Hematopoietic multipotent progenitor cell treated with erythropoietin and hydrocortisone succinate and interleukin-3 and kit ligand, for 15 days (in vitro differentiated cells): ENCODE measurements around the gene CYP20A1.
"Not testable (repeated sequence)": the region's sequence is repeated elsewhere in the genome, so short reads cannot be mapped to it uniquely, and the experiment has no call there.

ENCODE experiments used
- DNase-seq: peaks from one replicate; pipeline ENCODE4 v3.0.0-alpha.2; 2015; ENCODE audit warnings: low spot score

The CYP20A1 gene

DNA sequence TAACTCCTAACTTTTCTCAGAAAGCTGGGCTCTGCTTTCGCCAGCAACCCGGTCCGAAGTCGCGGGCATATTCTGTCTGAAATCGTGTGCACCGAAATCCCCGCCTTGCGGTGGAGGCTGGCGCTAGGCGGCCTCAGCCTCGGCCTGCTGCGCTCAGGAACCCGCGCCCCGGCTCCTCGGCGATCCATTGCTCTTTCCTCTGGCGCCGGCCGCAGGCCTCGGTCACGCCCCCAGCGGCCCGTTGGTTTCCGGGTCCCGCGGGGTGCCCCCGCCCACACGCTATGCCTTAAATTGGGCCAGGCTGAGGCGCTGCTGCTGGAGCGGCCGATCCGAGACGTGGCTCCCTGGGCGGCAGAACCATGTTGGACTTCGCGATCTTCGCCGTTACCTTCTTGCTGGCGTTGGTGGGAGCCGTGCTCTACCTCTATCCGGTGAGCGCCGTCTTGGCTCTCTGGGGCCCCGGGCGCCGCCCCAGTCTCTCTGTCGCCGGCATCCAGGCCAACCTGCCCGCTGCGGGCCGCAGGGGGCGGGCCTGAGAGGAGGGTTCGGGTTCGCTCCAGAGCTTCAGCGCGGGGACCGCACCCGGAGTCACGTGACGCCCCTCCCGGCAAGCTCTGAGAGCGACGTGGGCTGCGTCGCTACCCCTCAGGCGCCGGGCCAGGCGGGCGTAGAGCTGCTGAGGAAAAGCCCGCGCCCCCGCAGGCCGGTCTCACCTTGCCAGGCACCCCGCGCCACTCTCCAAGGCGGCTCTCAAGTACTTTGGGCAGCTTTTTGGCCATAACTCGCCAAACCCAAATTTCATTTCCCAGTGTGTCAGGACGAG is at the start of gene CYP20A1:
TSS of gene CYP20A1 (plus strand) at position 315 of the 823 bp plus-strand sequence. CDS start at position 360, 45 bp downstream.
- peak; percentile 95 for DNase-seq

GRCh38 chr2:203190547-203190946 is 48.3 kb upstream of the CYP20A1 start:
- DNase-seq: not testable (repeated sequence)

- not testable (repeated sequence) for DNase-seq
Observed at GRCh38 chr2:203191026-203191425, 47.8 kb upstream of the CYP20A1 start.

DNA sequence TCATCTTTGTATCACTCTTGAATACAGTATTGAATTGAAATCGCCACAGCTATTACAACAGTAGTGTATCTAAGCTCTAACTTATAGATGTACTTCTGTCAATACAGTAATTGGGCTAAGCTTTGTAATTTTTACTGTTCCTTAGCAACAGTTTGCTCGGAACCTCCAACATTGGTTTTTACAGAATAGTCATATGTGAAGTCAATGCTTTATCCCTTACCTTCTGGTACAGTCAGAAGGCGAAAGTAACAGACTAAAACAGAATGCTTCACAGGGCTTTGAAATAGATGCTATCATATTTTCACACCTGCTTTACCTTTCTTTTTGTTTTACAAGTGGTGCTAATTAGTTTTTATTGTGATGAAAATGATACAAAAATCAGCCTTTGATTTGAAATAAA is 46.9 kb upstream of the CYP20A1 start:
- DNase-seq: no peak

GRCh38 chr2:203195331-203196036 is 43.3 kb upstream of the CYP20A1 start:
- no peak for DNase-seq

- no peak for DNase-seq
Observed at GRCh38 chr2:203200866-203201265, 38.0 kb upstream of the CYP20A1 start.

DNA sequence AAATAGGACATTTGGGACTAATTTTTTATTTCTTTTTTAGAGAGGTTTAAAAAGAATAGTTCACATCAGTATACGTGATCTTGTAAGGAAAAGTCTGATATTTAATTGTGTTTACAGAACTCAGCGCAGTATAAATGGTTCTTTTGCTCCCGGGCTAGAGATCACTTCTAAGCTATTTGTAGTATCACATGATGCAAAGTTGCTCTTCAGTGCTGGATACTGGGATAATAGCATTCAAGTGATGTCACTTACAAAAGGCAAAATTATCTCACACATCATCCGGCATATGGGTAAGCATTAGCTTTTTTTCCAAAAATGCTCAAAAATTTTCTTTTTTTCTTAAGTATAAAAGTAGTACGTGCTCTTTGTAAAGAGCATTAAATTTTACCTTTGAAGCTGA is 37.4 kb upstream of the CYP20A1 start:
- DNase-seq: no peak

- DNase-seq: no peak
Observed at GRCh38 chr2:203209538-203209937, 29.3 kb upstream of the CYP20A1 start.

DNA sequence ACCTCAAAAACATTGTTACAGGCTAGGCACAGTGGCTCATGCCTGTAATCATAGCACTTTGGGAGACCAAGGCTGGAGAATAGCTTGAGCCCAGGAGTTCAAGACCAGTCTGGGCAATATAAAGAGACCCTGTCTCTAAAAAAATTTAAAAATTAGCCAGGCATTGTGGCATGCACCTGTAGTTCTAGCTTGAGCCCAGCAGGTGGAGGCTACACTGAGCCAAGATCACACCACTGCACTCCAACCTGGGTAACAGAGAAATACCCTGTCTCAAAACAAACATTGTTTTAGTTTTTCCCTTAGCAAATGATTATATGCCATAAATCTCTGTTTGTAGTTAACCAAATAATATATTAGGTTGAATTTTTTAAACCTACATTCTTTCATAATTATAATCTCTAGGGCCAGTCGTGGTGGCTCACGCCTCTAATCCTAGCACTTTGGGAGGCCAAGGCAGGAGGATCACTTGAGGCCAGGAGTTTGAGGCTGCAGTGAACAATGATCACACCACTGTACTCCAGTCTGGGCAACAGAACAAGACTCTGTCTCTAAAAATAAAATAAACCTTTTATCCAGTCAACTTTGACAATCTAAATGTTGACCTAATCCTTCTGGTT is 13.3 kb upstream of the CYP20A1 start:
- peak; percentile 41 for DNase-seq

DNA sequence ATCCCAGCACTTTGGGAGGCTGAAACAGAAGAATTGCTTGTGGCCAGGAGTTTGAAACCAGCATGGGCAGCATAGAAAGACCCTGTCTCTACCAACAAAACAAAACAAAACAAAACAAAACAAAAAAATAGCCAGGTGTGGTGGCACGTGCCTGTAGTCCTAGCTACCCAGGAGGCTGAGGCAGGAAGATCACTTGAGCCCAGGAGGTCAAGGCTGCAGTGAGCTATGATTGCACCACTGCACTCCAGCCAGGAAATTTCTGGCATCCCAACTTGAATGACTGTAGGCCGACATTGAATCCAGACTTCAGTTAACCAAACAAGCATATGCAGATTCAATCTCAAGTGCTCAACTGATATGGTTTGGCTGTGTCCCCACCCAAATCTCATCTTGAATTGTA is 9.1 kb upstream of the CYP20A1 start:
- not testable (repeated sequence) for DNase-seq

DNA sequence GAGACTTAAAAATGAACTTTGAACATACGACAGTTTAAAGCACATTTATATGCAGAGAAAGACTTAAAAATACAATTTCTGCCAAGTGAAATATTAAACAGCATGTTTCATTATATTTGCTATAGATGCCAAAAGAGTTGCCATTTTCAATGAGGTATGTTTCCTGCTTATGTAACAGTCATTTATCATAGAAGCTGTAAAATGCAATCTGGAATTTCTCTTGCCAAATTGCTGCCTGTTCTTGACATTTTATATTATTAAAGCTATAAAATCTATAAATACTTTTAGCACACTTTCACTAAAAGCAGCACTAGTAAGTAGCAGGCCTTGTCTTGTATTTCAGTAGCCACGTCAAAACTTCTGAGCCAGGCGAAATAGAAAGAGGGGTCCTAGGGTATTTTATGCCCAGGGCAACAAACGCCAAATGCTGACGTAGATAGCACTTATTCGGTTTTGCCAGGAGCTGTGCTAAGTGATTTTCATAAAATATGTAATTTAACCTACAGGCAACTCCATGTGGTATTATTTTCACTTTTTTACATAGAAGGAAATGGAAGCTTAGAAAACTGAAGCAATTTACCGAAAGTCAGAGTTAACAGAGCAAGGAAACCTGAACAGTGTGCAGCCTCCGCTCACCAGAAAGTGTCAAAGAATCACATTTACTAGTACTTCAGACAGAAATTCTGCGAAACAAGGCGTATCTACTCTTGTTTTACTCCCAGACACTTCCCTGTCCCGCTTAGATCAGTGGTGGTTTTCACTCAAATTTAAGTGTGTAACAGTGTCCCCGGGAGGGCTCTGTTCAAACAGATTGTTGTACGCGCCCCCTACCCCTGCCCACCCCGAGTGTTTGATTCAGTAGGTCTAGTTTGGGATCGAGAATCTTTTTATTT is 1.2 kb upstream of the CYP20A1 start:
- no peak for DNase-seq

DNA sequence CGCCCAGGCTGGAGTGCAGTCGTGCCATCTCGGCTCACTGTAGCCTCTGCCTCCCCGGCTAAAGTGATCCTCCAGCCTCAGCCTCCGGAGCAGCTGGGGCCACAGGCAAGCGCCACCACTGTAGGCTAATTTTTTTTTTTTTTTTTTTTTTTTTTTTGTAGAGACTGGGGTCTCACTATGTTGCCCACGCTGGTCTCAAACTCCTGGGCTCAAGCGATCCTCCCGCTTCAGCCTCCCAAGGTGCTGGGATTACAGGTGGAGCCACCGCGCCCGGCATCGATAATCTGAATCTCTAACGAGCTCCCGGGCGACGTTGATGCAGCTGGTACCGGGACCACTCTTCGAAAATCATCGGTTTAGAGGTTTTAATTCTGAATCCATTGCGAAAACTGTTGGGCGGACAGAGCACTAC is 520 bp upstream of the CYP20A1 start:
- no peak for DNase-seq

DNA sequence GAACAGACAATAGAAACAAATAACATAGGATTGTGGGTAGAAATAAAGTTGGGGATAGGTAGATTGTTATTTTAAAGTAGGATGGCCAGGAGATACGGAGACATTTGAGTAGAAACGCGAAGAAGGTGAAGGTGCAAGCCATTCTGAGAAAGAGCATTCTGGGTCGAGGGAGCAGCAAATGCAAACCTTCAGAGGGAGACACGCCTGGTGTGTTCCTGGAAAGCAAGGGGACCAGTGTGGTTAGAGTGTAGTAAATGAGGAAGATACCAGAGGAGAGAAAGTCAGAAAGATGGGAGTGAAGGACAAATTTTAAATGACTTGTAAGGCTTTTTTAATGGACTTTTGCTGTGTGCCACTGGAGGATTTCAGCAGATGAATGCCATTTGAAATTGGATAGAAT is 1.7 kb downstream of the CYP20A1 start:
- no peak for DNase-seq

DNA sequence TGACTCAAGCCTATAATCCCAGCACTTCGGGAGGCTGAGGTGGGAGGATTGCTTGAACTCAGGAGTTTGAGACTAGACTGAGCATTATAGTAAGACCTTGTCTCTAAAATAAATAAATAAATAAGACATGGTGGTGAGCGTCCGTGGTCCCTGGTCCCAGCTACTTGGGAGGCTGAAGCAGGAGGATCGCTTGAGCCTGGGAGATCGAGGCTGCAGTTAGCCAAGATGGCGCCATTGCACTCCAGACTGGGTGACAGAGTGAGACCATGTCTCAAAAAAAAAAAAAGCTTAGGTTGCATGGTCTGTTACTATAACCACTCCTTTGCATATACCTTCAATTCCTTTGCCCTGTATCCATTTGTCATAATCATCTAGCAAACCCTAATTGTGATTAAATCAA is 3.7 kb downstream of the CYP20A1 start:
- no peak for DNase-seq

GRCh38 chr2:203246646-203247045 is 7.8 kb downstream of the CYP20A1 start:
- DNase-seq: no peak

GRCh38 chr2:203252818-203253217 is 14.0 kb downstream of the CYP20A1 start:
- DNase-seq: no peak

DNA sequence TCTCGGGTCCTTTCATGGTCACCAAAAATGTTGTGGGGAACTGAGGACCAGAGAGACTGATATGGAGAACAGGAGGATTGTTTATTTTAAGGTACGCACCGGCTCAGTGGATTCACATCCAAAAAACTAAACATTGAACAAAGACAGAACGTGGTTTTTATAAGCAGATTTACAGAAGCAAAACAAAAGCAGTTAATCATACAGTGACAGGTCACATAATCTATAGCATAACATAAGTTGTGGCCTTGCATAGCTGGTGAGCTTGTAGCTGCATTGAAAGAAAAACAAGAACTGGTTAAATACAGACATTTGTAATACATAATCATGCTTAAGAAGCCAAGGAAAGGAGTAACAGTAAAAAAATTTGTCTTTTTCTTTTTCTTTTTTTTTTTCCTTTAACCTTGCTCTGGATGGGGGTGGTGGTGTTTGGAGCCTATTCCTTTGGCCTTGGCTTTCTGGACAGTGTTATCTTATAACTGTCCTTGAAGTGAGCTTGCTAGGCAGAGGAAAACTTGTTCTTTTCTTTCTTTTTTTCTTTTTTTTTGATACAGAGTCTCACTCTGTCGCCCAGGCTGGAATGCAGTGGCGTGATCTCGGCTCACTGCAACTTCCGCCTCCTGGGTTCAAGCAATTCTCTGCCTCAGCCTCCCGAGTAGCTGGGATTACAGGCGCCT is 14.7 kb downstream of the CYP20A1 start:
- DNase-seq: not testable (repeated sequence)

DNA sequence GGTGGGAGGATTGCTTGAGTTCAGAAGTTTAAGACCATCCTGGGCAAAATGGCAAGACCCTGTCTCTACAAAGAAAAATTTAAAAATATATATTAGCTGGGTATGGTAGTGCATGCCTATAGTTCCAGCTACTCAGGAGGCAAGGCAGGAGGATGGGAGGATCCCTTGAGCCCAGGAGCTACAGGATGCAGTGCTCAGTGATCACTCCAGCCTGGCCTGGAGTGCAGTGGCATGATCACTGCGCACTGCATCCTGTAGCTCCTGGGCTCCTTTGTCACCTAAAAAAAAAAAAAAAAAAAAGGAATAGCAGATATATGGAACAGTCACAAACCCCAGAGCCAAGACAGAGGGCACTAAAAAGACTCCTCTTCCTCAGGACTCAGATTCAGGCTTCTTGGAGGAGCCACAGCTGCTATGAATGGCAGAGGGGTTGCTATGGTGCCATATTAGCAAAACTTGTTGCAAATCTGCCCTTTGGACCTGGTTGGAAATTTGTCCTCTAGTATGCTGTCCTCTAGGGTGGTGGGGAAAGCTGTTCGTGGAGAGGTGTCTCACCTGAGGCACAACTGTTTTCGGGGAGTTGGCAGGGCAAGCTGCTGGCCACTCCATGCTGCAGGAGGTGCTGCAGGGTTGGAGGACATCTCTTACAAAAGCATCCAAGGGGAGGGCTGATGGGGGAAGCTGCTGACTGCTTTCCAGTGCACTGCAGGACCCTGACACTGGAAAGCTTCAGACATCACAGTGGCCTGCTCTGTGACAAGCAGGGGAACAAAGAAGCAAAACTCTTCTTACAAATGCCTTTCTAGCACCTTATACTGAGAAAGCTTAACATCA is 22.7 kb downstream of the CYP20A1 start:
- DNase-seq: no peak

- DNase-seq: no peak
Observed at GRCh38 chr2:203279288-203279687, 40.5 kb downstream of the CYP20A1 start.

GRCh38 chr2:203280428-203281064 is 41.7 kb downstream of the CYP20A1 start:
- DNase-seq: no peak
